NCI-H2227 treated with DMSO at 0.1 percent for 48 hours (cell line): ENCODE data around the gene CLEC11A.

Experiments
- DNase-seq: peaks from one replicate; lab custom pipeline; 2025; lab: John Stamatoyannopoulos, UW

Gene CLEC11A

DNA sequence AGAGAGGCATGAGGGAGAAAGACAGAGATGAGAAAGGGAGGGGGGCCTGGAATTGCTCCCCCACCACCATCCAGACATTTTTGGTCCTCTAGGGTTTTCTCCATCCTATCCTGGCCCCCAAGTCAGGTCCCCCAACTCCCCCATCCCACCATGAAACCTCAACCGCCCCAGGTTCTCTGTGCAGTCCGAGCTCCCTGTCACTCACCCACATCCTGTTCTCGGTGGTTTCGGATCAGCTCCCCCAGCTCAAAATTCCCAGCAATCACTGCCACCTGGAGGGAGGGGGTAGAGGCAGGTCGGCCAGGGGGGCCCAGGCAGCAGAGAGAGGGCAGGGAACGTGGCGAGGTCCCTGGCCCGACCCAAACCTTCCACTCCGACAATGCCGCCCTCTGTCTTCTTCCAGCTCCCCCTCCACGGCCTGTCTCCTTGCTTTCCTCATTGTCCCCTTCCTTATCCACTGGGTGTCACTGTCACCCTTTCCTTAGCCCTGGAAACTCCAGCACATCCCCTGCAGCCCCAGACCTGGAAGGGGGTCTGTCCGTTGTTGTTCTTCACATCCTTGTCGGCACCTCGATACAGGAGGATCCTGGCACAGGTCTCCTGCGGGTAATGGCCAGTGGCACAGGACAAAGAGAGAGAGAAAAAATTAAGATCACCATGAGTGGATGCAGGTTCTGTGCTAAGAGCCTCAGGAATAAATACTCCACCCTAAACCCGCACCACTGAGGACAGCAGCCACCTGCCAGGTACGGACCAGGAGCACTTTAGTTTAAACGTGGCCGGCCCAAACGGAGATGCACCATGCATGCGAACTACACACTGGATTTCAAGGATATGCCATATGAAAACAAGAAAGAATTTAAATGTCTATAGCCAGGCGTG is 19.0 kb upstream of the CLEC11A start:
- no peak for DNase-seq

- peak; percentile 51 for DNase-seq
These were observed 17.6 kb upstream of the CLEC11A start for GRCh38 chr19:50705422-50706019.

DNA sequence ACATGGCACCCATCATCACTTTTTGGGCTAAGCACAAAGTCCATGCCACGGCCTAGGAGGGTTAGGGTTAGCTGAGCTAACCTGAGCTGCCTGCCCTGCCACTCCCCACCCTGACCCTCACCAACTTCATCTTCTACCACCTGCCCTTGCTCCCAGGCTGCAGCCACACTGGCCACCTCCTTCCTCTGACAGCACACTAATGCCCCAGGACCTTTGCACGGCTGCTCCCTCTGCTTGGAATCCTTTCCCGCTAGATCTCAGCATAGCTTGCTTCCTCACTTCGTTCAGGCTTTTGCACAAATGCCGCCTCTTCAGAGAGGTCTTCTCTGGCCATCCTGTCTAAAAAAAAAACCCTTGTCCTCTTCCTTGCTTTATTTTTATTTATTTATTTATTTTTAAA is 16.8 kb upstream of the CLEC11A start:
- DNase-seq, result no peak

- no peak for DNase-seq
These were observed 14.8 kb upstream of the CLEC11A start for GRCh38 chr19:50708179-50708879.

DNA sequence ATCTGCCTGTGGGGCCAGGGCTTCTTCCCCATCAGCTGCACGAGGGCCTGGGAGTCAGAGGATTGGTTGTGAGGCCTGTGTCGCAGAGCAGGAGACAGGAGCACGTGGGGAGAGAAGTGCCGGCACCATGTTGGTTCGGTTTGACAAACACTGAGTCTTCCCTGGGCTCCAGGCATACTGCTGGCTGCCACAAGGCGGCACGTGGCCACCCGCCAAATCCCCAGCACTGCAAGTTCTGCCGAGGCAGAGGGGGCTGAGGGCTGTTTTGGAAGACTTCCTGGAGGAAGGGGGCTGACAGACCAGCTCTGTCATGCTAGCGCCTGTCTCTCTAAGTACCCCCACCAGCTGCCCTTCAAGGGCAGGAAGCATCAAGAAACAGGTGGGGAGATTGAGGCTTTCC is 13.1 kb upstream of the CLEC11A start:
- no peak for DNase-seq

GRCh38 chr19:50710612-50711011 is 12.6 kb upstream of the CLEC11A start:
- DNase-seq, result no peak

- DNase-seq, result no peak
These were observed 12.0 kb upstream of the CLEC11A start for GRCh38 chr19:50711196-50711595.

- DNase-seq, result no peak
These were observed 11.4 kb upstream of the CLEC11A start for GRCh38 chr19:50711805-50712204.

DNA sequence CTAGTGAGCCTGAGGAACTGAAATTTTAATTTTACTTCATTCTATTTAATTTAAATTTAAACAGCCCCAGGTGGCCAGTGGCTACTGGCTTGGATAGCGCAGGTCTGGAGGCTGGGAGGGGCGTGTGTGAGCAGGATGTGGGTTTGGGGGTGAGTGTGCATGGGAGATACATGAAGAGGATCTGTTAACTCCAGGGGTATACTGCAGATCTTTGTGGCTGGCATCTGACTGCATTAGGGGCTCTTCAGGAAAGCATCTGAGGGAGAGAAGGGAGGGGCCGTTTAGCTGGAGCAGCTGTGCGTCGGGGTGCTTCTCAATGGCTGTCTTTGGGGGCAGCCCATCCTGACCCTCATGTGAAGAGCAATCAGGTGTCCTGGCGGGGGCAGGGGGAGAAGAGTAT is 10.3 kb upstream of the CLEC11A start:
- DNase-seq, result no peak

GRCh38 chr19:50713556-50714236 is 9.5 kb upstream of the CLEC11A start:
- no peak for DNase-seq

- no peak for DNase-seq
These were observed 6.8 kb upstream of the CLEC11A start for GRCh38 chr19:50716178-50717025.

DNA sequence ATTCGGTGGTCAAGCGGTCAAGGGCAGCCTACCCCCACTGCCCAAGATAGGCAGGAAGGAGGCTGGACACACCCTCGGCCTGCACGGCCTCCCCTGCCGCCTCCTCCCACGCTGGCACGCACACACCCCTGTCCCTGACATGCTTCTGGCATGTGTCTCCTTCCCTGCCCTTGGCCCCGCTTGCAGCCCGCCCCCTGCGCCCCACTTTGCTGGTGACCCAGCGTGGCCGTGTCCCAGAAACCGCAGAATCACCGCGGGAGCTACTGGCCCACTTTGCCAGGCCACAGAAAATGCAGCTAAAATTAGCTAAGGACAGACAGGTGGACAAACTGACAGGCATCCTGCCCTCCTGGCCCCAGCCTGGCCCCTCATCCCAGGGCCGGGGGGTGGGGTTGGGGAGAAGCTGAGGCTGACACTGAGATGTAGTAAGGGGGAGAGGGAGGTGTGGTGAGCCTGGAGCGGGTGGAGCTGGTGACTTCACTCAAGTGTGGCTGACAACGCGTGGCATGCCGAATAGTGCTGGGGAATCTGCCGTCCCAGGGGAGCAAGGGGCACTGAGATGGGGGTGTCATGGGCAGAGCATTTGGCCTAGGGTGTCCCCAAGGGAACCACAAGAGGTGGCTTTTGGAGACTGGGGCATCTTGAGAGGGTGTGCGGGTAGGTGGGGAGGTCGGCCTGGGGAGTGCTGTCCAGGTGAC is 6.0 kb upstream of the CLEC11A start:
- DNase-seq, result no peak

DNA sequence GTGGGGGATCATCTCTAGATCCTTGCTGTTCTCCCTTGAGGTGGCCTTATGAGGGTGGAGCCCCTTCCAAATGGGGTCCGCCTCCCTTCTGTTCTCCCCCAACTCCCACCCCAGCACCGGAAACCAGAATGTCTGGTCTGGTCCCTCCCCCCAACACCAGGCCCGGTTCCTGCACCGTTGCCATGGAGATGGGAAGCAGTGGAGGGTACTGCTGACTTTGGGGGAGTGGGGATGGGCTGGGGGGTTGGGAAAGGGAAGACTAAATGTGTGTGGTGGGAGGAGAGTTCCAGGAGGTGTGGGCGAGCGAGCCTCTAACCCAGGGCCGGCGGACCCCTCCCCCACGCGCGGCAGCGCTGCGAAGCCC is 5.3 kb upstream of the CLEC11A start:
- no peak for DNase-seq

DNA sequence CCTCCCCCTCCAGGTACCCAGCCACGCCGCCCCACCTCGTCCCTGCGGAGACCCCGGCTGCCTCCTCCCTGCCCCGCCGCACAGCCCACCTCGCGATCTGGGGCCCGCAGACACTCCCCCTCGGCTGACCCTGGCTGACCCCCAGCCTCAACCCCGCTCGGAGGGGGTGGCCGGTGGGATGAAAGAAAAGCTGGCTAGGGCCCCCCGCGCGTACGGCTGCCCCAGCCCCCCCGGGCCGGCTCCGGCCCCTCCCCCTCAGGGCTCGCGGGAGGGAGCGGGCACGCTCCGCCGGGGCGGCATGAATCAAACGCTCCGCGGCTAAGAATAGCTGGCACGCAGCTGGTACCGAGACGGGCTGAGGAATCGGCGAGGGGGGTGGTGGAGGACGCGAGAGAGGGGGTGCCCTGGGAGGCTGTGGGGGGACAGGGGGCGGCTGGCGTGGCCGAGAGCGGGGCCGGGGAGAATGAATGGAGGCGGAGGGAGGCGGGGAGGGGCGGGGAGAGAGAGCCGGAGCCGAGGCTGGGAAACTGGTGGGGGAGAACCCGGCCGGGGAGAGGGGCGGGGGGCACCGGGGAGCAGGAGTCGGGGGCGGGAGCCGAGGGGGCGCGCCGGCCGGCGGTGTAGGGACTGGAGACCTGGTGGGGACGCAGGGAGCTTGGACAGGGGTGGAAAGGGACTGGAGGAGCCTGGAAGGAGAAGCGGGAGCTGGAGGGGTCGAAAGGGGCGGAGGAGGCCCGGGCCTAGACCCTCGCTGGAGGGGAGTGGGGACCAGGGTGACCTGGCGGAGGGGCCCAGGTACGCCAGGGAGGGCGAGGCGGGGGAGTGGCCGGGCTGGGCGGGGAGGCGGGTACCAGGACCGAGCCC is 4.7 kb upstream of the CLEC11A start:
- no peak for DNase-seq

DNA sequence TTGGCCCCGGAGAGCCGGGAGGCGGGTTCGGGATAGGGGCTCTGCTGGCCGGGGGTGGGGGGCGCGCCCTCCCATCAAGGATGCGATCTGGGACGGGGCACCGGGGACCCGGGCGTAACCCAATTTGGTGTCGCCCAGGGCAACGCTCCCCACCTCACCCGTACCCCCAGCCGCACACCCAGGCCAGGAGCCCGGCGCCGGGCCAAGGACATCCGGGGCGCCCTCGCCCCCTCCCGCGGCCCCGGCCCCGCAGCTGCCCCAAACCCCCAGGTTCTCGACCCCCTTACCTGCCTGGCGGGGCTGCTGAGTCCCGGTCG is 4.1 kb upstream of the CLEC11A start:
- DNase-seq, result no peak

DNA sequence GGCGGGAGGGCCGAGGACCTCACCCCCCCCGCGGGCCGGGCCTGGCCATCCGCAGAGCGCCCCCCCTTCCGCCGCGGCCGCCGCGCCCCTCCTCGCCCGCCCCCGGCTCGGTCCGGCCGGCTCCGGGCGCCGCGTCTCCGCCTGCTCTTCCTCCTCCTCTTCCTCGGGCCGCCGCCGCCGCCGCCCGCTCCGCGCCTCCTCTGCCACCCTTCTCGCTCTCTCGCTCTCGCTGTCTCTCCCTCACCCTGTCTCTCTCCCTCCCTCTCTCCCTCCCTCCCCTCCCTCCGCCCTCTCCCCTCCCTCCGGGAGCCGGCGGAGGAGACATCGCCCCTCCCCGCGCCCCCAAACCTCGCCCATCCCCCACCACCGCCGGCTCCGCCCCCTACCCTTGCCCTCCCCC is 3.6 kb upstream of the CLEC11A start, which contains the start of gene SHANK1:
TSS of gene SHANK1 (minus strand) at position 237 of the 400 bp plus-strand sequence. CDS start 2,883 bp downstream, outside the sequence.
- no peak for DNase-seq

GRCh38 chr19:50720181-50720920 is 2.8 kb upstream of the CLEC11A start:
- DNase-seq, result no peak

- no peak for DNase-seq
These were observed 2.2 kb upstream of the CLEC11A start for GRCh38 chr19:50720921-50721381.
